Measurements from ENCODE around the gene VPS26B. TPM values are rescaled to one million over a fixed set of nuclear protein-coding genes. Genes with fewer than 3 reads are reported as not detected.

VPS26B gene
- total and polyA plus RNA-seq, 2 experiments from 2014 or later, result 28.2 to 37.3 TPM

- H3K36me3 ChIP-seq (replicated peaks; ENCODE audit: insufficient read depth, low read depth), result no peaks in the 10 kb centered on the region
- no peak overlapping the region for H3K4me3 ChIP-seq
- no peaks in the 10 kb centered on the region for H3K27me3 ChIP-seq
- no peak for DNase-seq (ENCODE audit: low spot score)
- H3K9me3 ChIP-seq (ENCODE audit: low read depth), result no peaks in the 10 kb centered on the region
- WGBS (ENCODE audit: low lambda C conversion rate, missing lambda C conversion rate), result 65% methylated on average over 9 of the region's 9 CpGs
- H3K27ac ChIP-seq, result no peak overlapping the region
- TF ChIP-seq CTCF (IDR thresholded peaks at IDR 0.05; ENCODE audit: poor library complexity) (no peak), EZH2 (IDR thresholded peaks at IDR 0.05; ENCODE audit: borderline replicate concordance) (no peak), EZH2phosphoT487 (IDR thresholded peaks at IDR 0.05; ENCODE audit: low read depth, severe bottlenecking, unreplicated experiment) (no peak)
- no peaks in the 10 kb centered on the region for H3K4me1 ChIP-seq (ENCODE audit: insufficient read depth)
- H4K20me1 ChIP-seq (ENCODE audit: insufficient read depth, poor library complexity, severe bottlenecking), result no peaks in the 10 kb centered on the region
- no peak overlapping the region for H3K4me2 ChIP-seq
- no peaks in the 10 kb centered on the region for H3K79me2 ChIP-seq
- no peaks in the 10 kb centered on the region for H3K9me2 ChIP-seq (replicated peaks; ENCODE audit: insufficient read depth)
- H2AFZ ChIP-seq, result no peak overlapping the region
Measured at GRCh38 chr11:134294664-134295063, 70.2 kb downstream of the VPS26B start.

Other genes with a start within 250 kb of the VPS26B start
- 23.6 and 25.6 TPM in 2 replicates for gene JAM3, start 155.6 kb upstream of the VPS26B start, total RNA-seq
- 20.3 and 24.7 TPM in 2 replicates for gene JAM3, start 155.6 kb upstream of the VPS26B start, polyA plus RNA-seq
- gene NCAPD3, start 704 bp upstream of the VPS26B start, total RNA-seq, result 9.5 and 16.5 TPM in 2 replicates
- gene NCAPD3, start 704 bp upstream of the VPS26B start, polyA plus RNA-seq, result 5.8 and 8.8 TPM in 2 replicates
- gene THYN1, start 28.7 kb downstream of the VPS26B start, total RNA-seq, result 42.3 and 45.7 TPM in 2 replicates
- 56.4 and 59.8 TPM in 2 replicates for gene THYN1, start 28.7 kb downstream of the VPS26B start, polyA plus RNA-seq
- 18.9 and 22.6 TPM in 2 replicates for gene ACAD8, start 28.9 kb downstream of the VPS26B start, total RNA-seq
- gene ACAD8, start 28.9 kb downstream of the VPS26B start, polyA plus RNA-seq, result 19.6 and 21.6 TPM in 2 replicates
- 0.17 TPM in 1 of 2 replicates, not detected in the other for gene GLB1L3, start 51.7 kb downstream of the VPS26B start, total RNA-seq
- gene GLB1L3, start 51.7 kb downstream of the VPS26B start, polyA plus RNA-seq, result not detected in 2 replicates
- gene GLB1L2, start 107.3 kb downstream of the VPS26B start, total RNA-seq, result 3.7 and 3.9 TPM in 2 replicates
- 3.3 and 7.1 TPM in 2 replicates for gene GLB1L2, start 107.3 kb downstream of the VPS26B start, polyA plus RNA-seq
- 0.17 and 0.20 TPM in 2 replicates for gene B3GAT1, start 187.6 kb downstream of the VPS26B start, total RNA-seq
- 0.40 TPM in 1 of 2 replicates, not detected in the other for gene B3GAT1, start 187.6 kb downstream of the VPS26B start, polyA plus RNA-seq